Iris pigment epithelial cell (primary cell): ENCODE measurements around the gene CST9.

ENCODE experiments used
- DNase-seq: peaks from one replicate; pipeline ENCODE4 v3.0.0-alpha.2; 2011; ENCODE audit warnings: low read depth

The CST9 gene

GRCh38 chr20:23605867-23606651 is at the start of gene CST9:
TSS of gene CST9 (minus strand) at chr20:23605917. CDS start at chr20:23605864, 53 bp downstream.
- DNase-seq: no peak

GRCh38 chr20:23654717-23655116 is 49.0 kb upstream of the CST9 start:
- DNase-seq: no peak

DNA sequence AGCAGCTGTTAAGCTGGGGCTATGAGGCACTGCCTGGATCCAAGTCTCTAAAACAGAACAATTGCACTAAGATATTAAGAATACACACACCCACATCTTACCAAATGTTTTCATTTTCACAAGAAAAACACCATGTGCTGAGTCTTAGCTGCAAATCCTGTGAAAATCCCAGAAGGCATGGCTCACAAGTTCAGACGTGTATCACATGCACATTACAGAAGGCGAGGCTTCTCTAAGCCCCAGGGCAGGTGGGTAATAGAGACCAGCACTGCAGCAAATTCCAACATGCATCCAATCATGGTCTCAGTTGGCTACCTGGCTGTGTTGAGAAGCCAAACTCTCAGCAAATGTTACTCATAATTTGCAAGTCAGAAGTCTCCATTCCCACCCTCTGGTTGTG is 48.3 kb upstream of the CST9 start:
- DNase-seq: no peak

GRCh38 chr20:23653400-23653938 is 47.8 kb upstream of the CST9 start:
- DNase-seq: no peak

DNA sequence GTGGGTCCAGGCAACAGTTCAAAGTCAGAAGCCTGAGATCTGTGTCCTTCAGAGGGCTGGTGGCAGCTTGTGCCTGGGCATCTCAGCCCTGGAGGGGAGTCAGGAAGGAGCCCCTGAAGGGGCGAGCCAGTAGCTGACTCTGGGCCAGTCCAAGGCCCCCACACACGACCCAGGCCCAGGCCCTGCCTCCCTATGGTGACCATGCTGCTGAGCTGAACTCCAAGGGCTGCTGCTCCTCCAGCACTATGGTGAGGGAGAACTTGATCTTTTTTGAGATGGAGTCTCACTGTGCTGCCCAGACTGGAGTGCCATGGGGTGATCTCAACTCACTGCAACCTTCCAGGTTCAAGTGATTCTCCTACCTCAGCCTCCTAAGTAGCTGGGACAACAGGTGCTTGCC is 47.2 kb upstream of the CST9 start:
- no peak for DNase-seq

GRCh38 chr20:23652371-23652770 is 46.7 kb upstream of the CST9 start:
- peak; percentile 16 for DNase-seq

GRCh38 chr20:23651117-23651516 is 45.4 kb upstream of the CST9 start:
- no peak for DNase-seq

- DNase-seq: no peak
These were observed 44.2 kb upstream of the CST9 start for GRCh38 chr20:23649830-23650417.

DNA sequence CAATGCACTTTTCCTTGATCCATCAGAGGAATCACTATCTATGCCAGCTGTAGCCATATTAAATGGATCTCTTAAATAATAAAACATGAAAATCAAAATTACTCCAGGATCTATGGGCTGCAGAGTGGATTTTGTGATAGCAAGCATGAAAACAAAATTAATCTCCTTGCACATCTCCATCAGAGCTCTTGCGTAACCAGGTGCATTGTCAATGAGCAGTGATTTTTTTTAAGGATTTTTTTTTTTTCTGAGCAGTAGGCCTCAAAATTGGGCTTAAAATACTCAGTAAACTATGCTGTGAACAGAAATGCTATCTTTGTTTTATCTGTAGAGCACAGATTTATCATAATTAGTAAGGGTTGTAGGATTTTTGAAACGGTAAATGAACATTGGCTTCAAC is 43.5 kb upstream of the CST9 start:
- no peak for DNase-seq

DNA sequence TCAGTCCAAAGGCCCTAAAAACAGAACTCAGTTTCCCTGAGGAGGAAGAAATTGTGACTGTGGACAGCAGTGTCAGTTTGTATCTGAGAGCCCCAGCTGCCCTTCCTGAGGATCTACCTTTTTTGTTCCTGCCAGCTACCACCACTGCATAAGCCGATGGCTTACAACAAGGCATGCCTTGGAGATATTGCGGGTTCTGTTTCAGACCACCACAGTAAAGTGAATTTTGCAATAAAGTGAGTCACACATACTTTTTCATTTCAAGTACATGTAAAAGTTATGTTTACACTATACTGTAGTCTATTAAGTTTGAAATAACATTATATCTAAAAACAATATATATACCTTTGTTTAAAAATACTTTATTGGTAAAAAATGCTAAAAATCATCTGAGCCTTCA is 41.6 kb upstream of the CST9 start:
- DNase-seq: peak; percentile 88

DNA sequence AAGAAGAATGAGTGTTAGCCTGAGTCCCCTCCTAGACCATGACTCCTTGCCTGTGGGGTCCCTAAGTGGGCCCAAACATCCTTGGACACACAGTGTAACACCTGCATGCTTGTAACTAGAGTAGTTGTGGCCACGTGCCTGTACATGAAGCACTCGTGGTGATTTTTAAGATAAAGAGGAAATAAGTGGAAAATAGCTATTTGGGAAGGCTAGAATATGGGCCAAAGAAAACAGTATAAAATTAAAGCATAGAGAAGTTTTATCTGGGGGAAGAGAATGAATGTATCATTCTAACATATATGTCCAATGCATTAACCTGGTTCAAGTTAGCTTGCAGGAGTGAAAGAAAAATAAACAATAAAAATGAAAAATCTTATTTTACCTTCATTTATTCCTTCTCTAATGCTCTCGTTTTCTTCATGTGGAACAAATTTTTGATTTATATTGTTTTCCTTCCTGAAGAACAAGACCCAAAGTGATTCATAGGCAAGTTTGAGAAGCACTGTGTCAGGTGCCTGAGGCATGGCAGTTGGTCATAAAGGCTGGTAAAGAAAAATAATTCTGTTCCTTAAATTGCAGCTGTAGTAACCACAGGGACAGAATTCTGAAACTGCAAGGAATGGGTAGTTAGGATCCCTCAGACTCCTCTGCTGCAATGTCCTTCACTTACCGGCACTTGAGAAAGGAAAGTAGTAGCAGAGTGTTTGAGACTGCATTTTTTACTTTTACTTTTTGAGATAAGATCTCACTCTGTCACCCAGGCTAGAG is 40.6 kb upstream of the CST9 start:
- DNase-seq: no peak

- no peak for DNase-seq
These were observed 39.9 kb upstream of the CST9 start for GRCh38 chr20:23645575-23645974.

- DNase-seq: no peak
These were observed 38.4 kb upstream of the CST9 start for GRCh38 chr20:23644164-23644563.

GRCh38 chr20:23643659-23644058 is 37.9 kb upstream of the CST9 start:
- DNase-seq: no peak

GRCh38 chr20:23641936-23642751 is 36.4 kb upstream of the CST9 start:
- DNase-seq: peak; percentile 83

GRCh38 chr20:23640671-23641667 is 35.3 kb upstream of the CST9 start:
- no peak for DNase-seq

DNA sequence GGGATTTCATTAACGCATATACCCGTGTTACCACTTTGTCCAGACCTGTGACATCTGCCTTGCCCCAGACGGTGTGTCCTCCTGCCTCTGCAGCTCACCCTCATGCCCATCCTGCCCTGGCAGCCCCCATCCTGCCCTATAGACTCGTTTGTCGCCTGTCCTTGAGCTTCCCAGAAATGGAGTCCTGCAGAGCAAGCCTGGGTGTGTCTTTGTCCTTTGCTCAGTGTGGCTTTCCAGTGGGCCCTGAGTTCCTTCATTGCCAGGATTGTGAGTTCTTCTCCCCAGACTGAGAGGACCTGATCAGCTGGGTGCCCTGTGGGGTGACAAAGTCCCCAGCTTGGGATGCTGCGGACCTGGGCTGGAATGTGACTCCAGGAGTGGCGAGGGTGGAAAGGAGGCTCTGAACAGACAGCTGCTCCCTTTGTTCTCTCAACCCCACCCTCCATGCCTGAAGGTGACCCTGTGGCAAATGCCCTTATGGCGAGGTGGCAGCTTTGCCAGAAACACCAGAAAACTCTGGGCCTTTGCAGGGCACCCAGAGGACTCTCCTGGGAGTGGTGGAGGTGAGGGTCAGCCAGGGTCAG is 34.4 kb upstream of the CST9 start:
- no peak for DNase-seq

GRCh38 chr20:23639490-23639958 is 33.8 kb upstream of the CST9 start:
- no peak for DNase-seq

GRCh38 chr20:23638309-23638708 is 32.6 kb upstream of the CST9 start:
- no peak for DNase-seq
